H1 (cell line): ENCODE data around the gene CYP4V2. TPM values are rescaled to one million over a fixed set of nuclear protein-coding genes. Genes with fewer than 3 reads are reported as not detected.

Experiments used
- CTCF ChIA-PET: fragments of 300-600 bp; sonication (Branson Sonifier 250); formaldehyde crosslinking; loops from one replicate; lab custom pipeline; 2021; ENCODE audit not compliant: partially characterized antibody; lab: Charles Lee
- POLR2A ChIA-PET: fragments of 300-600 bp; sonication (Branson Sonifier 250); formaldehyde crosslinking; loops from one replicate; lab custom pipeline; 2021; ENCODE audit warnings: inconsistent platforms; ENCODE audit not compliant: partially characterized antibody; lab: Charles Lee
- DNase-seq, 2 experiments: peaks; one replicate each; pipeline versions ENCODE4 v3.0.0 to v3.0.0-alpha.2; 2010 to 2022; ENCODE audit warnings: low spot score in 2 of 2, low read depth in 1 of 2, mixed read lengths in 1 of 2
- FAIRE-seq: peaks from 2 replicates; lab custom pipeline; 2011; peaks lifted over from hg19 to GRCh38; lab: Jason Lieb, UNC
- H2AFZ ChIP-seq: 2 replicates; pipeline ENCODE4 v1.8.1; 2012; ENCODE audit warnings: low read length, inconsistent platforms
- H2AK5ac ChIP-seq: 2 replicates; pipeline ENCODE4 v1.6.1; 2013; ENCODE audit warnings: low read depth, low read length
- H2BK120ac ChIP-seq: replicated peaks from 2 replicates; pipeline ENCODE3; 2013; ENCODE audit warnings: low read depth, low read length, inconsistent platforms
- H2BK12ac ChIP-seq: 2 replicates; pipeline ENCODE4 v1.6.1; 2013; ENCODE audit warnings: low read depth, low read length
- H2BK15ac ChIP-seq: 2 replicates; pipeline ENCODE4 v1.6.1; 2013; ENCODE audit warnings: low read length
- H2BK20ac ChIP-seq: 2 replicates; pipeline ENCODE4 v1.6.1; 2013; ENCODE audit warnings: low read length
- H2BK5ac ChIP-seq: 2 replicates; pipeline ENCODE4 v1.6.1; 2013; ENCODE audit warnings: low read depth, low read length
- H3K14ac ChIP-seq: 2 replicates; pipeline ENCODE4 v1.6.1; 2013; ENCODE audit warnings: inconsistent platforms; ENCODE audit not compliant: insufficient read length
- H3K18ac ChIP-seq: 2 replicates; pipeline ENCODE4 v1.6.1; 2013; ENCODE audit warnings: low read length; ENCODE audit errors: extremely low read depth
- H3K23ac ChIP-seq: 2 replicates; pipeline ENCODE4 v1.6.1; 2013; ENCODE audit warnings: inconsistent platforms; ENCODE audit not compliant: insufficient read length
- H3K23me2 ChIP-seq: 2 replicates; pipeline ENCODE4 v1.6.1; 2013; ENCODE audit warnings: low read depth, low read length
- H3K27ac ChIP-seq: 2 replicates; pipeline ENCODE4 v1.6.1; 2011; ENCODE audit warnings: low read depth, low read length, inconsistent platforms
- H3K27me3 ChIP-seq, 4 experiments: replicated peaks in 1 of 4; 1 replicate in 1 of 4; 2 replicates in 3 of 4; pipeline versions ENCODE4 v1.6.1 to v1.8.1; 2011 to 2013; ENCODE audit warnings: low read length in 3 of 4, mild to moderate bottlenecking in 3 of 4, inconsistent platforms in 2 of 4, mixed read lengths in 2 of 4, moderate library complexity in 1 of 4; ENCODE audit not compliant: control insufficient read depth in 3 of 4, insufficient read depth in 3 of 4; ENCODE audit errors: extremely low read depth in 1 of 4
- H3K36me3 ChIP-seq, 4 experiments: 2 replicates each; pipeline versions ENCODE4 v1.6.1 to v1.8.1; 2011 to 2013; ENCODE audit warnings: mild to moderate bottlenecking in 4 of 4, low read length in 3 of 4, moderate library complexity in 2 of 4, control low read depth in 1 of 4, inconsistent platforms in 1 of 4; ENCODE audit not compliant: insufficient read depth in 4 of 4, control insufficient read depth in 2 of 4
- H3K4ac ChIP-seq: replicated peaks from 2 replicates; pipeline ENCODE3; 2013; ENCODE audit warnings: low read length, low read depth, mixed read lengths, inconsistent platforms; ENCODE audit not compliant: insufficient read length
- H3K4me1 ChIP-seq, 4 experiments: replicated peaks in 1 of 4; 1 replicate in 1 of 4; 2 replicates in 3 of 4; pipeline versions ENCODE4 v1.6.1 to v1.8.1; 2011 to 2013; ENCODE audit warnings: low read length in 3 of 4, inconsistent platforms in 2 of 4, mixed read lengths in 1 of 4; ENCODE audit not compliant: insufficient read depth in 4 of 4, control insufficient read depth in 3 of 4
- H3K4me2 ChIP-seq, 2 experiments: 2 replicates each; pipeline versions ENCODE4 v1.6.1 to v1.8.1; 2011 to 2013; ENCODE audit warnings: low read depth in 2 of 2, low read length in 2 of 2, control low read depth in 1 of 2, inconsistent platforms in 1 of 2, mild to moderate bottlenecking in 1 of 2; ENCODE audit not compliant: insufficient read depth in 1 of 2
- H3K4me3 ChIP-seq, 4 experiments: fragments of 200-600, 300-600 bp in 1 of 4; sonication (generic), shearing (Covaris generic), sonication (Bioruptor Twin) in 1 of 4; 2 replicates each; pipeline versions ENCODE4 v1.5.1 to v1.8.1; 2011 to 2016; ENCODE audit warnings: low read length in 4 of 4, low read depth in 3 of 4, control low read depth in 2 of 4, inconsistent platforms in 2 of 4, mild to moderate bottlenecking in 2 of 4, mixed read lengths in 1 of 4, moderate library complexity in 1 of 4; ENCODE audit not compliant: insufficient read depth in 2 of 4; ENCODE audit errors: extremely low read depth in 1 of 4
- H3K56ac ChIP-seq: replicated peaks from 2 replicates; pipeline ENCODE3; 2013; ENCODE audit warnings: low read depth, mild to moderate bottlenecking, mixed read lengths, low read length, inconsistent platforms; ENCODE audit not compliant: insufficient read length
- H3K79me1 ChIP-seq: 2 replicates; pipeline ENCODE4 v1.6.1; 2013; ENCODE audit warnings: low read depth, low read length, control low read depth
- H3K79me2 ChIP-seq, 2 experiments: 2 replicates each; pipeline versions ENCODE4 v1.6.1 to v1.8.1; 2012 to 2013; ENCODE audit warnings: low read length in 2 of 2, mild to moderate bottlenecking in 2 of 2, inconsistent platforms in 1 of 2; ENCODE audit not compliant: insufficient read depth in 2 of 2, control insufficient read depth in 1 of 2
- H3K9ac ChIP-seq, 4 experiments: replicated peaks in 1 of 4; 1 replicate in 1 of 4; 2 replicates in 3 of 4; pipeline versions ENCODE4 v1.6.1 to v1.8.1; 2011 to 2013; ENCODE audit warnings: low read depth in 3 of 4, low read length in 3 of 4, control low read depth in 2 of 4, mild to moderate bottlenecking in 2 of 4, moderate library complexity in 2 of 4, inconsistent platforms in 1 of 4; ENCODE audit errors: extremely low read depth in 1 of 4
- H3K9me3 ChIP-seq, 2 experiments: 2 replicates each; pipeline versions ENCODE4 v1.6.1 to v1.8.1; 2012 to 2013; ENCODE audit warnings: mild to moderate bottlenecking in 2 of 2, moderate library complexity in 2 of 2, control low read depth in 1 of 2, inconsistent platforms in 1 of 2, low read depth in 1 of 2, low read length in 1 of 2, mixed read lengths in 1 of 2; ENCODE audit not compliant: insufficient read depth in 2 of 2
- H4K20me1 ChIP-seq, 2 experiments: replicated peaks in 1 of 2; 2 replicates each; pipeline versions ENCODE3 to v1.8.1; 2011 to 2013; ENCODE audit warnings: inconsistent platforms in 2 of 2, low read length in 2 of 2, mild to moderate bottlenecking in 1 of 2; ENCODE audit not compliant: insufficient read depth in 2 of 2, control insufficient read depth in 1 of 2
- H4K5ac ChIP-seq: 2 replicates; pipeline ENCODE4 v1.6.1; 2013; ENCODE audit warnings: low read length, low read depth, mixed read lengths, inconsistent platforms; ENCODE audit not compliant: insufficient read length
- H4K8ac ChIP-seq: 2 replicates; pipeline ENCODE4 v1.8.0; 2013; ENCODE audit warnings: mild to moderate bottlenecking, moderate library complexity, low read length, inconsistent platforms; ENCODE audit not compliant: insufficient read depth; ENCODE audit errors: extremely low read depth
- H4K91ac ChIP-seq: replicated peaks from 2 replicates; pipeline ENCODE3; 2013; ENCODE audit warnings: low read length, mixed read lengths, inconsistent platforms; ENCODE audit not compliant: insufficient read length
- E2F6 ChIP-seq: IDR thresholded peaks from 2 replicates; pipeline ENCODE4 v1.6.1; 2012; ENCODE audit warnings: inconsistent platforms
- TCF12 ChIP-seq: IDR thresholded peaks from 2 replicates; pipeline ENCODE4 v1.6.1; 2011; ENCODE audit warnings: low read depth, mild to moderate bottlenecking, low read length
- WGBS, 2 experiments: shearing (Covaris generic) in 1 of 2; methylation state at CpG; one replicate each; pipeline versions ENCODE4 v1.1.6 to v1.1.7; 2013 to 2015; ENCODE audit warnings: low lambda C conversion rate in 2 of 2, mixed read lengths in 2 of 2, inconsistent platforms in 1 of 2, low coverage in 1 of 2, missing lambda C conversion rate in 1 of 2; ENCODE audit not compliant: insufficient replicate concordance in 2 of 2, insufficient coverage in 1 of 2, insufficient read length in 1 of 2; ENCODE audit errors: extremely low coverage in 1 of 2, missing lambda C conversion rate in 1 of 2; 5-methylcytosine and 5-hydroxymethylcytosine counted together
- polyA plus RNA-seq, 7 experiments: library from polyadenylated mRNA; depleted of rRNA in 3 of 7; stranded (reverse) in 5 of 7; unstranded in 2 of 7; fragments of >200 nt in 5 of 7; fragments of 200-250 nt in 2 of 7; gene quantifications; 1 replicate in 5 of 7; 2 replicates in 1 of 7; 4 replicates in 1 of 7; pipeline versions ENCODE4 v1.2.1 to v1.2.3, GENCODE V29; 2011 to 2013; ENCODE audit warnings: missing spikeins in 2 of 7, mixed read lengths in 2 of 7
- total RNA-seq: library from RNA; stranded (reverse); fragmentation: NEBNext Ultra II Directional; extraction: Animal tissue kit (Norgen Biotek cat#: 25700); gene quantifications from 2 replicates; pipeline ENCODE4 v1.2.1, GENCODE V29; 2021

CYP4V2 gene
- total and polyA plus RNA-seq, 2 of the 8 experiments (the other 6 are each of a cell fraction or from before 2014, with no cell fraction given), result 0.65 to 1.0 TPM

GRCh38 chr4:186146458-186146857 lies 44.9 kb upstream of the CYP4V2 start:
- H4K20me1 ChIP-seq, result peaks cover 0 to 2% of the 10 kb centered on the region in 2 experiments
- no peak overlapping the region for H3K23ac ChIP-seq
- H3K14ac ChIP-seq, result no peak overlapping the region
- ChIA-PET POLR2A (interaction anchor here (1.1 to 1.9 kb wide), 3 partner anchors 9 to 95 kb away, joined by 5 read pairs; no protein-coding TSS in a partner anchor), CTCF (interaction anchor here (0.9 to 2.1 kb wide), 8 partner anchors 9 to 95 kb away, joined by 3 to 7 read pairs (median 4); partner anchors contain the start of genes CYP4V2 and TLR3)
- H3K4me3 ChIP-seq, result no peak overlapping the region
- FAIRE-seq, result no peak
- no peaks in the 10 kb centered on the region for H3K79me2 ChIP-seq
- H2AK5ac ChIP-seq, result no peak overlapping the region
- DNase-seq, result no peak
- peak overlapping the region in 1 of 2 experiments; percentile 75; a peak in 1 of 4 replicates for H3K4me2 ChIP-seq
- no peak overlapping the region for H3K9ac ChIP-seq
- no peaks in the 10 kb centered on the region for H3K79me1 ChIP-seq
- H2BK20ac ChIP-seq, result no peak overlapping the region
- no peaks in the 10 kb centered on the region for H3K36me3 ChIP-seq
- no peak overlapping the region for H3K18ac ChIP-seq
- peaks cover 4 to 16% (median 8%) of the 10 kb centered on the region in 4 experiments; a peak in 5 of 7 replicates for H3K4me1 ChIP-seq
- H2BK12ac ChIP-seq, result no peak overlapping the region
- H2BK5ac ChIP-seq, result no peak overlapping the region
- no peak overlapping the region for H4K91ac ChIP-seq
- H3K9me3 ChIP-seq, result no peaks in the 10 kb centered on the region
- H4K8ac ChIP-seq, result no peak overlapping the region
- H3K27me3 ChIP-seq, result peaks cover 1 to 28% (median 22%) of the 10 kb centered on the region in 4 experiments
- no peak for TF ChIP-seq TCF12
- peak; percentile 26; the same call in 1 of the 2 replicates for TF ChIP-seq E2F6
- no peak overlapping the region for H3K27ac ChIP-seq
- no peak overlapping the region for H2AFZ ChIP-seq
- H3K23me2 ChIP-seq, result peaks cover 6% of the 10 kb centered on the region
- H3K56ac ChIP-seq, result no peak overlapping the region
- H2BK15ac ChIP-seq, result no peak overlapping the region
- WGBS, 2 experiments, result 55% methylated on average over 9 of the region's 9 CpGs; no CpG with 5 or more reads in 1 of the 2 experiments
- H3K4ac ChIP-seq, result no peak overlapping the region
- no peak overlapping the region for H4K5ac ChIP-seq
- H2BK120ac ChIP-seq, result no peak overlapping the region
